LNCaP clone FGC (cell line): ENCODE results near the gene EPX.

ENCODE experiments used
- DNase-seq: peaks from one replicate; pipeline ENCODE4 v3.0.0-alpha.2; 2011; ENCODE audit warnings: low read depth
- H3K4me3 ChIP-seq: 2 replicates; pipeline ENCODE4 v1.5.1; 2011; ENCODE audit warnings: mild to moderate bottlenecking, low read depth, low read length, control low read depth
- CTCF ChIP-seq: IDR thresholded peaks from 2 replicates; pipeline ENCODE4 v1.5.1; 2012; ENCODE audit warnings: mild to moderate bottlenecking; ENCODE audit not compliant: control insufficient read depth, insufficient read depth; ENCODE audit errors: extremely low read depth

Gene EPX

GRCh38 chr17:58172369-58173071 is 20.0 kb upstream of the EPX start:
- TF ChIP-seq CTCF = peak; percentile 63

GRCh38 chr17:58174871-58175270 is 17.7 kb upstream of the EPX start:
- H3K4me3 ChIP-seq = no peak overlapping the region
- no peak for TF ChIP-seq CTCF
- DNase-seq = no peak

More at GRCh38 chr17:58172369-58173071, 20.0 kb upstream of the EPX start:
- peak; percentile 31 for DNase-seq
- no peak overlapping the region for H3K4me3 ChIP-seq

GRCh38 chr17:58176200-58176599 is 16.3 kb upstream of the EPX start:
- no peak for DNase-seq
- no peak for TF ChIP-seq CTCF
- H3K4me3 ChIP-seq = no peak overlapping the region

GRCh38 chr17:58181796-58182195 is 10.7 kb upstream of the EPX start:
- TF ChIP-seq CTCF = no peak
- H3K4me3 ChIP-seq = no peak overlapping the region

GRCh38 chr17:58183514-58183913 is 9.0 kb upstream of the EPX start:
- TF ChIP-seq CTCF = no peak
- no peak overlapping the region for H3K4me3 ChIP-seq
- DNase-seq = no peak

More at GRCh38 chr17:58181796-58182195, 10.7 kb upstream of the EPX start:
- no peak for DNase-seq

- no peak for DNase-seq
- no peak for TF ChIP-seq CTCF
Measured at GRCh38 chr17:58184308-58184985, 8.1 kb upstream of the EPX start.

More at GRCh38 chr17:58184308-58184985, 8.1 kb upstream of the EPX start:
- no peak overlapping the region for H3K4me3 ChIP-seq
